ENCODE data around the gene SLC36A2.

The SLC36A2 gene

GRCh38 chr5:151293624-151294023 lies 53.7 kb downstream of the SLC36A2 start (continued):
- TF ChIP-seq PRDM10 (tag by site-specific recombination; IDR thresholded peaks at IDR 0.05), result no peak
- no peak for TF ChIP-seq KLF9 (tag by site-specific recombination; IDR thresholded peaks at IDR 0.05; ENCODE audit: low read depth)
- TF ChIP-seq OVOL3 (tag by site-specific recombination; IDR thresholded peaks at IDR 0.05), result no peak
- no peak for TF ChIP-seq ZNF26 (tag by site-specific recombination; IDR thresholded peaks at IDR 0.05)

GRCh38 chr5:151288180-151288579 lies 59.2 kb downstream of the SLC36A2 start:
- no peak overlapping the region for H3K4me3 ChIP-seq (ENCODE audit: low read depth, low read length)
- CTCF ChIA-PET, result interaction anchor here (0.7 to 2.3 kb wide), 6 partner anchors 10 to 364 kb away, joined by 3 to 11 read pairs (median 5); no protein-coding TSS in a partner anchor
- no peaks in the 10 kb centered on the region for H3K36me3 ChIP-seq (ENCODE audit: control insufficient read depth in 2 of 2, insufficient read depth in 1 of 2, low read length in 2 of 2)
- POLR2A ChIA-PET, result interaction anchor here (1.7 kb wide), 1 partner anchor 35 kb away, joined by 6 read pairs; the partner anchor contains the start of gene GM2A
- H3K9me3 ChIP-seq (ENCODE audit: control insufficient read depth, insufficient read depth, low read depth, low read length), result no peaks in the 10 kb centered on the region
- no peak overlapping the region for H3K27ac ChIP-seq (ENCODE audit: extremely low read depth, low read depth, low read length)
- 0 out of 2 replicates have a peak, but pooled peaks cover 2% of the 10 kb centered on the region for H3K4me1 ChIP-seq (ENCODE audit: control insufficient read depth, insufficient read depth, low read length)
- TF ChIP-seq ZNF280C (tag by site-specific recombination; IDR thresholded peaks at IDR 0.05) (no peak), ZSCAN5A (tag by site-specific recombination; IDR thresholded peaks at IDR 0.05) (no peak), ZNF530 (tag by site-specific recombination; IDR thresholded peaks at IDR 0.05; ENCODE audit: low read depth) (no peak), ZNF600 (tag by site-specific recombination; IDR thresholded peaks at IDR 0.05) (no peak), ZNF223 (tag by site-specific recombination; IDR thresholded peaks at IDR 0.05) (no peak), ZNF140 (tag by site-specific recombination; IDR thresholded peaks at IDR 0.05) (no peak), SCRT2 (tag by site-specific recombination; IDR thresholded peaks at IDR 0.05) (peak; percentile 68), ZNF426 (tag by site-specific recombination; IDR thresholded peaks at IDR 0.05) (no peak), ZBTB20 (tag by site-specific recombination; IDR thresholded peaks at IDR 0.05) (no peak), ZNF514 (tag by site-specific recombination; IDR thresholded peaks at IDR 0.05) (no peak), ZNF114 (tag by site-specific recombination; IDR thresholded peaks at IDR 0.05) (no peak), INSM2 (tag by site-specific recombination; IDR thresholded peaks at IDR 0.05) (no peak), ZNF155 (tag by site-specific recombination; IDR thresholded peaks at IDR 0.05) (no peak), WT1 (tag by site-specific recombination; IDR thresholded peaks at IDR 0.05) (no peak), KLF8 (tag by site-specific recombination; IDR thresholded peaks at IDR 0.05) (no peak), ZNF660 (tag by site-specific recombination; IDR thresholded peaks at IDR 0.05) (0 out of 2 replicates have a peak, but pooled peaks have one; percentile 44), ZBTB26 (tag by site-specific recombination; optimal IDR thresholded peaks at IDR 0.05) (no peak), ZFHX2 (tag by site-specific recombination; conservative IDR thresholded peaks at IDR 0.05) (no peak), ZNF19 (tag by site-specific recombination; IDR thresholded peaks at IDR 0.05; ENCODE audit: low read depth) (no peak), BCL6B (tag by site-specific recombination; IDR thresholded peaks at IDR 0.05) (no peak), ZNF747 (tag by site-specific recombination; IDR thresholded peaks at IDR 0.05) (no peak)

All from HEK293 (cell line).